ENCODE measurements around the gene GABRP.

DNA sequence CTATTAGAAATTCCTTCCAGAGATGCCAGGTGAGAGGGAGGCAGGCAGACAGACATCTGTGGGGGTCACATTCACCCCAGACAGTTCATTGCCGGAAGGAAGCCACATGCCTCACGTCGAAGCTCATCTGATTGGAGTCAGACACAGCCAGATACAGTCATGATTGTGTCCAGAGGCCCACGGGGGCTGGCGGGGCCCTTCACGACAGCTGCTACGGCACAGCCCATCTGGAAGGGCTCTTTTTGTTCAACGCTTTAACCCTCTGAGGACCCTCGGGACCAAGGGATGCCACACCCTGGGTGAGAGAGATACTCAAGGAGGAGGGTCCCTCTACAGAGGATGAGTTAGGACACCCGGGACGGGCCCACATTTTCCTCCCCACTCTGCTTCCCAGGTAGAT, 31.9 kb upstream of the GABRP start:
- TF ChIP-seq, protein P1, sequence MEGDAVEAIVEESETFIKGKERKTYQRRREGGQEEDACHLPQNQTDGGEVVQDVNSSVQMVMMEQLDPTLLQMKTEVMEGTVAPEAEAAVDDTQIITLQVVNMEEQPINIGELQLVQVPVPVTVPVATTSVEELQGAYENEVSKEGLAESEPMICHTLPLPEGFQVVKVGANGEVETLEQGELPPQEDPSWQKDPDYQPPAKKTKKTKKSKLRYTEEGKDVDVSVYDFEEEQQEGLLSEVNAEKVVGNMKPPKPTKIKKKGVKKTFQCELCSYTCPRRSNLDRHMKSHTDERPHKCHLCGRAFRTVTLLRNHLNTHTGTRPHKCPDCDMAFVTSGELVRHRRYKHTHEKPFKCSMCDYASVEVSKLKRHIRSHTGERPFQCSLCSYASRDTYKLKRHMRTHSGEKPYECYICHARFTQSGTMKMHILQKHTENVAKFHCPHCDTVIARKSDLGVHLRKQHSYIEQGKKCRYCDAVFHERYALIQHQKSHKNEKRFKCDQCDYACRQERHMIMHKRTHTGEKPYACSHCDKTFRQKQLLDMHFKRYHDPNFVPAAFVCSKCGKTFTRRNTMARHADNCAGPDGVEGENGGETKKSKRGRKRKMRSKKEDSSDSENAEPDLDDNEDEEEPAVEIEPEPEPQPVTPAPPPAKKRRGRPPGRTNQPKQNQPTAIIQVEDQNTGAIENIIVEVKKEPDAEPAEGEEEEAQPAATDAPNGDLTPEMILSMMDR (IDR thresholded peaks at IDR 0.05; ENCODE audit: insufficient read depth, low read length): no peak
- TF ChIP-seq REST (IDR thresholded peaks at IDR 0.05; ENCODE audit: insufficient replicate concordance, low read depth): no peak
- no peak for TF ChIP-seq SPI1 (IDR thresholded peaks at IDR 0.05; ENCODE audit: borderline replicate concordance, low read depth)
- TF ChIP-seq POLR2AphosphoS5 (IDR thresholded peaks at IDR 0.05; ENCODE audit: low read depth): no peak
- no peak for TF ChIP-seq GABPA (IDR thresholded peaks at IDR 0.05; ENCODE audit: low read depth)
